GM20000 (cell line): ENCODE measurements around the gene TGIF2.

Experiments
- DNase-seq: peaks from one replicate; pipeline ENCODE4 v3.0.0; 2012; ENCODE audit warnings: low spot score
- CTCF ChIP-seq: IDR thresholded peaks from 2 replicates; pipeline ENCODE4 v1.5.1; 2012; ENCODE audit warnings: mild to moderate bottlenecking, control low read depth; ENCODE audit errors: extremely low read depth, missing control alignments

TGIF2 gene

GRCh38 chr20:36587388-36588070, 14.1 kb downstream of the TGIF2 start:
- DNase-seq = no peak
- TF ChIP-seq CTCF = no peak

GRCh38 chr20:36591281-36591680, 17.9 kb downstream of the TGIF2 start:
- DNase-seq = no peak
- no peak for TF ChIP-seq CTCF

- no peak for DNase-seq
- TF ChIP-seq CTCF = no peak
Observed at GRCh38 chr20:36591854-36592641, 18.7 kb downstream of the TGIF2 start.

GRCh38 chr20:36593347-36593929, 20.0 kb downstream of the TGIF2 start:
- no peak for TF ChIP-seq CTCF

GRCh38 chr20:36599912-36600345, 26.5 kb downstream of the TGIF2 start:
- no peak for DNase-seq
- no peak for TF ChIP-seq CTCF

More at GRCh38 chr20:36593347-36593929, 20.0 kb downstream of the TGIF2 start:
- DNase-seq = no peak

GRCh38 chr20:36601540-36601939, 28.1 kb downstream of the TGIF2 start:
- TF ChIP-seq CTCF = no peak
- DNase-seq = no peak

GRCh38 chr20:36604952-36605398, 31.6 kb downstream of the TGIF2 start:
- TF ChIP-seq CTCF = no peak
- peak; percentile 58 for DNase-seq
